HG03460 (cell line): ENCODE results near the gene WNT7B.

ENCODE experiments used
- ATAC-seq: cut with Tn5 transposase; IDR thresholded peaks from one replicate; pipeline ENCODE4 v1.9.1; 2021; ENCODE audit not compliant: unreplicated experiment

The WNT7B gene

GRCh38 chr22:45933506-45934167 is 43.3 kb downstream of the WNT7B start:
- no peak for ATAC-seq

- no peak for ATAC-seq
These were observed 44.9 kb downstream of the WNT7B start for GRCh38 chr22:45932071-45932470.

- ATAC-seq = no peak
These were observed 45.9 kb downstream of the WNT7B start for GRCh38 chr22:45931042-45931441.

- no peak for ATAC-seq
These were observed 46.6 kb downstream of the WNT7B start for GRCh38 chr22:45930324-45930723.

- no peak for ATAC-seq
These were observed 47.3 kb downstream of the WNT7B start for GRCh38 chr22:45929649-45930048.

GRCh38 chr22:45928726-45929368 is 48.1 kb downstream of the WNT7B start:
- ATAC-seq = no peak

- ATAC-seq = no peak
These were observed 49.9 kb downstream of the WNT7B start for GRCh38 chr22:45927059-45927458.

GRCh38 chr22:45926433-45926832 is 50.5 kb downstream of the WNT7B start:
- no peak for ATAC-seq

GRCh38 chr22:45925811-45926351 is 51.1 kb downstream of the WNT7B start:
- ATAC-seq = no peak

GRCh38 chr22:45923835-45924234 is 53.1 kb downstream of the WNT7B start:
- no peak for ATAC-seq

- ATAC-seq = no peak
These were observed 53.8 kb downstream of the WNT7B start for GRCh38 chr22:45923212-45923611.

- no peak for ATAC-seq
These were observed 54.3 kb downstream of the WNT7B start for GRCh38 chr22:45922661-45923060.

- no peak for ATAC-seq
These were observed 54.7 kb downstream of the WNT7B start for GRCh38 chr22:45922256-45922655.

GRCh38 chr22:45919504-45920286 is 57.3 kb downstream of the WNT7B start:
- ATAC-seq = no peak

- no peak for ATAC-seq
These were observed 58.2 kb downstream of the WNT7B start for GRCh38 chr22:45918459-45919370.

GRCh38 chr22:45917700-45918458 is 59.1 kb downstream of the WNT7B start:
- ATAC-seq = no peak

- no peak for ATAC-seq
These were observed 59.8 kb downstream of the WNT7B start for GRCh38 chr22:45917146-45917545.

GRCh38 chr22:45916515-45916914 is 60.4 kb downstream of the WNT7B start:
- no peak for ATAC-seq

GRCh38 chr22:45915841-45916240 is 61.1 kb downstream of the WNT7B start:
- no peak for ATAC-seq

GRCh38 chr22:45915151-45915550 is 61.8 kb downstream of the WNT7B start:
- ATAC-seq = no peak
